Measurements from ENCODE around the gene MSANTD4.
"Not testable (repeated sequence)": the region's sequence is repeated elsewhere in the genome, so short reads cannot be mapped to it uniquely, and the experiment has no call there.

MSANTD4 gene

GRCh38 chr11:106021967-106022794 lies at the start of gene MSANTD4:
TSS of gene MSANTD4 (minus strand) at chr11:106022240. CDS start at chr11:106010917, 11,323 bp downstream.
- DNase-seq (ENCODE audit: low read depth in 2 of 2): peak; percentile 85 to 96

GRCh38 chr11:106070606-106071005 lies 48.6 kb upstream of the MSANTD4 start:
- DNase-seq (ENCODE audit: low read depth in 2 of 2): no peak

GRCh38 chr11:106063009-106063408 lies 41.0 kb upstream of the MSANTD4 start:
- DNase-seq (ENCODE audit: low read depth in 2 of 2): no peak

- no peak for DNase-seq (ENCODE audit: low read depth in 2 of 2)
Measured at GRCh38 chr11:106061954-106062949, 40.2 kb upstream of the MSANTD4 start.

GRCh38 chr11:106061249-106061784 lies 39.3 kb upstream of the MSANTD4 start:
- no peak for DNase-seq (ENCODE audit: low read depth in 2 of 2)

GRCh38 chr11:106059617-106060016 lies 37.6 kb upstream of the MSANTD4 start:
- DNase-seq (ENCODE audit: low read depth in 2 of 2): no peak

GRCh38 chr11:106058377-106058776 lies 36.3 kb upstream of the MSANTD4 start:
- not testable (repeated sequence) for DNase-seq (ENCODE audit: low read depth in 2 of 2)

- DNase-seq (ENCODE audit: low read depth in 2 of 2): no peak
Measured at GRCh38 chr11:106051103-106051502, 29.1 kb upstream of the MSANTD4 start.

GRCh38 chr11:106049727-106050476 lies 27.9 kb upstream of the MSANTD4 start:
- no peak for DNase-seq (ENCODE audit: low read depth in 2 of 2)

GRCh38 chr11:106047631-106048030 lies 25.6 kb upstream of the MSANTD4 start:
- DNase-seq (ENCODE audit: low read depth in 2 of 2): no peak

- no peak for DNase-seq (ENCODE audit: low read depth in 2 of 2)
Measured at GRCh38 chr11:106043540-106043939, 21.5 kb upstream of the MSANTD4 start.

GRCh38 chr11:106032861-106033260 lies 10.8 kb upstream of the MSANTD4 start:
- no peak for DNase-seq (ENCODE audit: low read depth in 2 of 2)

- no peak for DNase-seq (ENCODE audit: low read depth in 2 of 2)
Measured at GRCh38 chr11:106031936-106032335, 9.9 kb upstream of the MSANTD4 start.

GRCh38 chr11:106031202-106031810 lies 9.3 kb upstream of the MSANTD4 start:
- no peak for DNase-seq (ENCODE audit: low read depth in 2 of 2)

- DNase-seq (ENCODE audit: low read depth in 2 of 2): no peak
Measured at GRCh38 chr11:106030609-106031008, 8.6 kb upstream of the MSANTD4 start.

GRCh38 chr11:106022795-106023275 lies 795 bp upstream of the MSANTD4 start:
- no peak for DNase-seq (ENCODE audit: low read depth in 2 of 2)

- no peak for DNase-seq (ENCODE audit: low read depth in 2 of 2)
Measured at GRCh38 chr11:106021181-106021966, 666 bp downstream of the MSANTD4 start.

- no peak for DNase-seq (ENCODE audit: low read depth in 2 of 2)
Measured at GRCh38 chr11:106017093-106017492, 4.9 kb downstream of the MSANTD4 start.

- no peak for DNase-seq (ENCODE audit: low read depth in 2 of 2)
Measured at GRCh38 chr11:106015066-106015465, 7.0 kb downstream of the MSANTD4 start.

GRCh38 chr11:106014620-106015019 lies 7.4 kb downstream of the MSANTD4 start:
- no peak for DNase-seq (ENCODE audit: low read depth in 2 of 2)

Measured in stimulated activated CD4-positive, alpha-beta T cell treated with anti-CD3 and anti-CD28 coated beads, Interleukin-1b, Interleukin-23, amount 100 ng/mL, for 1 hour (primary cell).